HEK293 (cell line): ENCODE measurements around the gene CPHXL.

Experiments used
- CTCF ChIA-PET: fragments of 350-600 bp; formaldehyde crosslinking; extraction: SDS; loops from one replicate; lab custom pipeline; 2021; ENCODE audit warnings: antibody characterized with exemption; lab: Yijun Ruan, JAX
- POLR2A ChIA-PET: fragments of 300-600 bp; formaldehyde crosslinking; extraction: SDS; loops from one replicate; lab custom pipeline; 2020; ENCODE audit warnings: antibody characterized with exemption, inconsistent platforms; lab: Yijun Ruan, JAX
- H3K27ac ChIP-seq: fragments of 200-500 bp; sonication (Bioruptor generic); 2 replicates; pipeline ENCODE4 v1.5.1; 2014; ENCODE audit warnings: low read depth, low read length, control low read depth, inconsistent platforms; ENCODE audit errors: extremely low read depth
- H3K36me3 ChIP-seq, 2 experiments: fragments of 200-500 bp in 1 of 2; sonication (Bioruptor generic) in 1 of 2; 1 replicate in 1 of 2; 2 replicates in 1 of 2; pipeline ENCODE4 v1.5.1; 2014 to 2017; ENCODE audit warnings: inconsistent platforms in 2 of 2, low read length in 2 of 2; ENCODE audit not compliant: control insufficient read depth in 2 of 2, insufficient read depth in 1 of 2
- H3K4me1 ChIP-seq: fragments of 200-500 bp; sonication (Bioruptor generic); 2 replicates; pipeline ENCODE4 v1.5.1; 2014; ENCODE audit warnings: mild to moderate bottlenecking, low read length, inconsistent platforms; ENCODE audit not compliant: control insufficient read depth, insufficient read depth
- H3K4me3 ChIP-seq: 2 replicates; pipeline ENCODE4 v1.5.1; 2011; ENCODE audit warnings: low read depth, mild to moderate bottlenecking, control low read depth, low read length, moderate library complexity
- H3K9me3 ChIP-seq: fragments of 200-500 bp; sonication (Bioruptor generic); 2 replicates; pipeline ENCODE4 v1.5.1; 2014; ENCODE audit warnings: low read depth, low read length, inconsistent platforms; ENCODE audit not compliant: control insufficient read depth, insufficient read depth
- MYNN ChIP-seq: fragments of 450-650 bp; formaldehyde crosslinking; IDR thresholded peaks from 2 replicates; pipeline ENCODE4 v1.5.1; 2016; ENCODE audit warnings: missing biosample characterization, missing genetic modification characterization, borderline replicate concordance
- PRDM10 ChIP-seq: fragments of 450-650 bp; formaldehyde crosslinking; IDR thresholded peaks from 2 replicates; pipeline ENCODE4 v1.5.1; 2016; ENCODE audit warnings: missing biosample characterization, missing genetic modification characterization
- PRDM4 ChIP-seq: fragments of 450-650 bp; formaldehyde crosslinking; IDR thresholded peaks from 2 replicates; pipeline ENCODE4 v1.5.1; 2017; ENCODE audit warnings: missing biosample characterization, missing genetic modification characterization
- ZEB2 ChIP-seq: fragments of 450-650 bp; formaldehyde crosslinking; IDR thresholded peaks from 2 replicates; pipeline ENCODE4 v1.5.1; 2016; ENCODE audit warnings: missing biosample characterization, missing genetic modification characterization
- ZFP69B ChIP-seq: fragments of 450-650 bp; formaldehyde crosslinking; IDR thresholded peaks from 2 replicates; pipeline ENCODE4 v1.5.1; 2016; ENCODE audit warnings: missing biosample characterization, missing genetic modification characterization
- ZNF140 ChIP-seq: fragments of 450-650 bp; formaldehyde crosslinking; IDR thresholded peaks from 2 replicates; pipeline ENCODE4 v1.5.1; 2016; ENCODE audit warnings: missing biosample characterization, missing genetic modification characterization
- ZNF148 ChIP-seq: fragments of 450-650 bp; formaldehyde crosslinking; IDR thresholded peaks from 2 replicates; pipeline ENCODE4 v1.5.0; 2017; ENCODE audit warnings: missing biosample characterization, missing genetic modification characterization, borderline replicate concordance
- ZNF292 ChIP-seq: fragments of 450-650 bp; formaldehyde crosslinking; IDR thresholded peaks from 2 replicates; pipeline ENCODE4 v1.5.1; 2016; ENCODE audit warnings: low read depth, missing biosample characterization, missing genetic modification characterization, borderline replicate concordance
- ZNF416 ChIP-seq: fragments of 450-650 bp; formaldehyde crosslinking; IDR thresholded peaks from 2 replicates; pipeline ENCODE4 v1.5.1; 2016; ENCODE audit warnings: missing biosample characterization, missing genetic modification characterization
- ZNF433 ChIP-seq: fragments of 450-650 bp; formaldehyde crosslinking; IDR thresholded peaks from 2 replicates; pipeline ENCODE4 v1.5.1; 2016; ENCODE audit warnings: missing biosample characterization, missing genetic modification characterization, low read depth
- ZNF658 ChIP-seq: fragments of 450-650 bp; formaldehyde crosslinking; IDR thresholded peaks from 2 replicates; pipeline ENCODE4; 2016; ENCODE audit warnings: missing biosample characterization, missing genetic modification characterization
- ZNF791 ChIP-seq: fragments of 450-650 bp; formaldehyde crosslinking; IDR thresholded peaks from 2 replicates; pipeline ENCODE4 v1.5.1; 2016; ENCODE audit warnings: missing biosample characterization, missing genetic modification characterization
- ZSCAN5A ChIP-seq: fragments of 450-650 bp; formaldehyde crosslinking; IDR thresholded peaks from 2 replicates; pipeline ENCODE4 v1.5.1; 2016; ENCODE audit warnings: missing biosample characterization, missing genetic modification characterization

Gene CPHXL

GRCh38 chr16:75758215-75758614, 31.9 kb upstream of the CPHXL start:
- Histone ChIP-seq H3K27ac (no peak overlapping the region), H3K36me3 (no peaks in the 10 kb centered on the region), H3K4me3 (no peak overlapping the region), H3K4me1 (no peaks in the 10 kb centered on the region), H3K9me3 (no peaks in the 10 kb centered on the region)
- ChIA-PET POLR2A (interaction anchor here (0.6 kb wide), 1 partner anchor 243 kb away, joined by 3 read pairs; no protein-coding TSS in a partner anchor), CTCF (no interaction called here)
- TF ChIP-seq PRDM4 = no peak
- TF ChIP-seq ZNF140 (tag by site-specific recombination) = no peak
- TF ChIP-seq PRDM10 (tag by site-specific recombination) = no peak

GRCh38 chr16:75754141-75754540, 27.9 kb upstream of the CPHXL start:
- POLR2A ChIA-PET = no interaction called here
- Histone ChIP-seq H3K4me3 (no peak overlapping the region), H3K27ac (no peak overlapping the region), H3K36me3 (no peaks in the 10 kb centered on the region), H3K9me3 (no peaks in the 10 kb centered on the region), H3K4me1 (0 out of 2 replicates have a peak, but pooled peaks cover 2% of the 10 kb centered on the region)
- CTCF ChIA-PET = interaction anchor here (1.5 kb wide), 1 partner anchor 10 kb away, joined by 4 read pairs; no protein-coding TSS in a partner anchor
- TF ChIP-seq ZNF292 (tag by site-specific recombination) (no peak), MYNN (tag by site-specific recombination) (no peak), ZSCAN5A (tag by site-specific recombination) (no peak), ZEB2 (tag by site-specific recombination) (no peak), ZNF140 (tag by site-specific recombination) (no peak), ZNF433 (no peak), ZNF148 (tag by site-specific recombination) (no peak), ZNF416 (tag by site-specific recombination) (no peak)

- Histone ChIP-seq H3K4me1 (0 out of 2 replicates have a peak, but pooled peaks cover 2% of the 10 kb centered on the region), H3K9me3 (no peaks in the 10 kb centered on the region), H3K4me3 (no peak overlapping the region), H3K27ac (no peak overlapping the region), H3K36me3 (no peaks in the 10 kb centered on the region)
- POLR2A ChIA-PET = no interaction called here
- TF ChIP-seq ZFP69B (no peak), ZNF658 (tag by site-specific recombination) (no peak), ZNF791 (tag by site-specific recombination) (no peak)
- CTCF ChIA-PET = no interaction called here
Measured at GRCh38 chr16:75750528-75750927, 24.2 kb upstream of the CPHXL start.
